Ishikawa (cell line): ENCODE results near the gene DENND1C.

Experiments used
- CEBPB ChIP-seq: IDR thresholded peaks from 2 replicates; pipeline ENCODE4 v1.6.1; 2012
- CREB1 ChIP-seq: IDR thresholded peaks from 2 replicates; pipeline ENCODE4 v1.6.1; 2012; ENCODE audit warnings: low read depth
- EGR1 ChIP-seq: IDR thresholded peaks from 2 replicates; pipeline ENCODE4 v1.6.1; 2012
- EP300 ChIP-seq: IDR thresholded peaks from 2 replicates; pipeline ENCODE4 v1.6.1; 2012; ENCODE audit warnings: borderline replicate concordance
- FOXM1 ChIP-seq: IDR thresholded peaks from 2 replicates; pipeline ENCODE4 v1.6.1; 2012; ENCODE audit warnings: low read depth, borderline replicate concordance
- NFIC ChIP-seq: IDR thresholded peaks from 2 replicates; pipeline ENCODE4 v1.6.1; 2012
- RAD21 ChIP-seq: IDR thresholded peaks from 2 replicates; pipeline ENCODE4 v1.6.1; 2012; ENCODE audit warnings: low read depth
- TAF1 ChIP-seq: IDR thresholded peaks from 2 replicates; pipeline ENCODE4 v1.6.1; 2012; ENCODE audit warnings: low read depth, mild to moderate bottlenecking
- TCF12 ChIP-seq: IDR thresholded peaks from 2 replicates; pipeline ENCODE4 v1.6.1; 2012; ENCODE audit warnings: low read depth
- TEAD4 ChIP-seq: IDR thresholded peaks from 2 replicates; pipeline ENCODE4 v1.6.1; 2012
- YY1 ChIP-seq: IDR thresholded peaks from 2 replicates; pipeline ENCODE4 v1.6.1; 2012; ENCODE audit warnings: low read depth
- ZBTB7A ChIP-seq: IDR thresholded peaks from 2 replicates; pipeline ENCODE4 v1.6.1; 2012; ENCODE audit warnings: low read depth
- TF ChIP-seq, protein P1 (sequence below): IDR thresholded peaks from 2 replicates; pipeline ENCODE4 v1.6.1; 2012
- TF ChIP-seq, protein P2 (sequence below): IDR thresholded peaks from 2 replicates; pipeline ENCODE4 v1.6.1; 2012; ENCODE audit warnings: low read depth, mild to moderate bottlenecking
- TF ChIP-seq, protein P3 (sequence below): IDR thresholded peaks from 2 replicates; pipeline ENCODE4 v1.6.1; 2012

DENND1C gene

DNA sequence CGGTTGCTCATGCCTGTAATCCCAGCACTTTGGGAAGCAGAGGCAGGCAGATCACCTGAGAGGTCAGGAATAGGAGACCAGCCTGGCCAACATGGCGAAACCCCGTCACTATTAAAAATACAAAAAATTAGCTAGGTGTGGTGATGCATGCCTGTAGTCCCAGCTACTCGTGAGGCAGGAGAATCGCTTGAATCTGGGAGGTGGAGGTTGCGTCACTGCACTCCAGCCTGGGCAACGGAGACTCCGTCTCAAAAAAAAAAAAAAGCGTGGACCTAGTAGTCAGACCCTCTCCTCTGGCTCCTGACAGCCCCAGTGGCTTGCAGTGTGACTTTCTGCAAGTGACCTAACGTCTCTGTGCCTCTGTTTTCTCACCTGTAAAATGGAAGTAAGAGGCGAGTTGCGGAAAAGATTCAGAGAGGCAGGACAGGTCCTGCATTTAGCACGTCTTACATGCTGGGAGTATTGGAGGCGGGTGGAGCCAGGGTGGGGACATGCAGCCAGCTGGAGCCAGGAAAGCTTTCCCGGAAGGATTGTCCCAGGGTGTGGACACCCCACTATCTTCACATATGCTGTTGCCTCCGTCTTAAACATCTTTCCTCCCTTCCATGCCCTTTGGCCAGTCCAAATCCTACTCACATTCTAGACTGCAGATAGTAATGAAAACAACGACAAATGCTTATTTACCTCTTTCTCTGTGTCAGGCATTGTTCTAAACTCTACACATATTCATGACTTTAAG lies 17.6 kb upstream of the DENND1C start:
- TF ChIP-seq CEBPB (no peak), EP300 (no peak), CREB1 (no peak), TCF12 (no peak), FOXM1 (no peak), ZBTB7A (no peak), TAF1 (no peak), YY1 (no peak), EGR1 (no peak), NFIC (no peak), RAD21 (no peak), TEAD4 (no peak)
- TF ChIP-seq, protein P1, sequence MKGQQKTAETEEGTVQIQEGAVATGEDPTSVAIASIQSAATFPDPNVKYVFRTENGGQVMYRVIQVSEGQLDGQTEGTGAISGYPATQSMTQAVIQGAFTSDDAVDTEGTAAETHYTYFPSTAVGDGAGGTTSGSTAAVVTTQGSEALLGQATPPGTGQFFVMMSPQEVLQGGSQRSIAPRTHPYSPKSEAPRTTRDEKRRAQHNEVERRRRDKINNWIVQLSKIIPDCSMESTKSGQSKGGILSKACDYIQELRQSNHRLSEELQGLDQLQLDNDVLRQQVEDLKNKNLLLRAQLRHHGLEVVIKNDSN: no peak
- TF ChIP-seq, protein P2, sequence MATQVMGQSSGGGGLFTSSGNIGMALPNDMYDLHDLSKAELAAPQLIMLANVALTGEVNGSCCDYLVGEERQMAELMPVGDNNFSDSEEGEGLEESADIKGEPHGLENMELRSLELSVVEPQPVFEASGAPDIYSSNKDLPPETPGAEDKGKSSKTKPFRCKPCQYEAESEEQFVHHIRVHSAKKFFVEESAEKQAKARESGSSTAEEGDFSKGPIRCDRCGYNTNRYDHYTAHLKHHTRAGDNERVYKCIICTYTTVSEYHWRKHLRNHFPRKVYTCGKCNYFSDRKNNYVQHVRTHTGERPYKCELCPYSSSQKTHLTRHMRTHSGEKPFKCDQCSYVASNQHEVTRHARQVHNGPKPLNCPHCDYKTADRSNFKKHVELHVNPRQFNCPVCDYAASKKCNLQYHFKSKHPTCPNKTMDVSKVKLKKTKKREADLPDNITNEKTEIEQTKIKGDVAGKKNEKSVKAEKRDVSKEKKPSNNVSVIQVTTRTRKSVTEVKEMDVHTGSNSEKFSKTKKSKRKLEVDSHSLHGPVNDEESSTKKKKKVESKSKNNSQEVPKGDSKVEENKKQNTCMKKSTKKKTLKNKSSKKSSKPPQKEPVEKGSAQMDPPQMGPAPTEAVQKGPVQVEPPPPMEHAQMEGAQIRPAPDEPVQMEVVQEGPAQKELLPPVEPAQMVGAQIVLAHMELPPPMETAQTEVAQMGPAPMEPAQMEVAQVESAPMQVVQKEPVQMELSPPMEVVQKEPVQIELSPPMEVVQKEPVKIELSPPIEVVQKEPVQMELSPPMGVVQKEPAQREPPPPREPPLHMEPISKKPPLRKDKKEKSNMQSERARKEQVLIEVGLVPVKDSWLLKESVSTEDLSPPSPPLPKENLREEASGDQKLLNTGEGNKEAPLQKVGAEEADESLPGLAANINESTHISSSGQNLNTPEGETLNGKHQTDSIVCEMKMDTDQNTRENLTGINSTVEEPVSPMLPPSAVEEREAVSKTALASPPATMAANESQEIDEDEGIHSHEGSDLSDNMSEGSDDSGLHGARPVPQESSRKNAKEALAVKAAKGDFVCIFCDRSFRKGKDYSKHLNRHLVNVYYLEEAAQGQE: no peak
- TF ChIP-seq, protein P3, sequence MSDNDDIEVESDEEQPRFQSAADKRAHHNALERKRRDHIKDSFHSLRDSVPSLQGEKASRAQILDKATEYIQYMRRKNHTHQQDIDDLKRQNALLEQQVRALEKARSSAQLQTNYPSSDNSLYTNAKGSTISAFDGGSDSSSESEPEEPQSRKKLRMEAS: no peak

DNA sequence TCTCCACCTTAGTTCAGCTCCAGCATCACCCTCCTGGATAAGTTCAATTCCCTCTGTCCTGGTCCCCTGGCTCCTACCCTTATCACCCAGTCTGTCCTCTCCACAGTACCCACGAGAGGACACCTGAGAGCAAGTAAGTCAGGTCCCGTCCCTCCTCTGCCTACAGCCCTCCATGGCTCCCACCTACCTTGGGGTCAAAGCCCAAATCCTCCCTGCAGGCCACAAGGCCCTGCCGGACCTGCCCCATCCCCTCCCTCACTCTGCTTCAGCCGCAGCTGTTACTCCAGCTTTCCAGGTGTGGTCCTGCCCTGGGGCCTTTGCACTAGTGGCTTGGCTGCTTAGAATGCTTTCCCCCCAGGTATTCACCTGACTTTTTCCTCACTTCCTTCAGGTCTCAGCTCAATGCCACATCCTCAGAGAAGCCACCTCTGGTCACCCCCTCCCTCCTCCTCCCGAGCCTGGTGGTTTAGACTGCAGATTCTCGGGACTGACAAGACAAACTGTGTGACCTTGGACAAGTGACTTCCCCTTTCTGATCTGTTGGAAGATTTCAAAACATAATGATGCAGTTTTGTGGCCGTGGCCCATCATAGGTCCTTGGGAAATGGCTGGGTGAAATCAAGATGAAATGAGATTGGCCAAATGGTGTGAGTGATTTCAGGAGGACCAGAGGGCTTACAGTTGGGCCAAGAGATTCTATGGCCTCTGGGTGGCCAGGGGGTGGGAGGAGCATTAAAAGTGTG lies 16.9 kb upstream of the DENND1C start:
- TF ChIP-seq NFIC: no peak
- TF ChIP-seq CREB1: no peak
- TF ChIP-seq YY1: no peak
- no peak for TF ChIP-seq TAF1
- TF ChIP-seq EGR1: no peak

DNA sequence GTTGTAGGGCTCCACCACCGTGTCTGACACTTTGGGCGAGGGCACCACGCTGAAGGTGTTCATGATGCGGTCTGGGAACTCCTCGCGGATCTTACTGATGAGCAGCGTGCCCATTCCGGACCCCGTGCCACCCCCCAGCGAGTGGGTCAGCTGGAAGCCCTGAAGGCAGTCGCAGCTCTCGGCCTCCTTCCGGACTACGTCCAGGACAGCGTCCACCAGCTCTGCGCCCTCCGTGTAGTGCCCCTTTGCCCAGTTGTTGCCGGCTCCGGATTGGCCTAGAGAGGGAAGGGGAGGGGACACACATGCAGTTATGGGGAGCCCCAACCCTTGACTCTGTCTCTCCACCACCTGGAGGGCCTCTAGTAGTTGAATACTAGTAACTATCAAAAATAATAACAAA lies 14.4 kb upstream of the DENND1C start:
- TF ChIP-seq CREB1 (no peak), EP300 (no peak), CEBPB (no peak), NFIC (no peak)
- TF ChIP-seq, protein P1: no peak

DNA sequence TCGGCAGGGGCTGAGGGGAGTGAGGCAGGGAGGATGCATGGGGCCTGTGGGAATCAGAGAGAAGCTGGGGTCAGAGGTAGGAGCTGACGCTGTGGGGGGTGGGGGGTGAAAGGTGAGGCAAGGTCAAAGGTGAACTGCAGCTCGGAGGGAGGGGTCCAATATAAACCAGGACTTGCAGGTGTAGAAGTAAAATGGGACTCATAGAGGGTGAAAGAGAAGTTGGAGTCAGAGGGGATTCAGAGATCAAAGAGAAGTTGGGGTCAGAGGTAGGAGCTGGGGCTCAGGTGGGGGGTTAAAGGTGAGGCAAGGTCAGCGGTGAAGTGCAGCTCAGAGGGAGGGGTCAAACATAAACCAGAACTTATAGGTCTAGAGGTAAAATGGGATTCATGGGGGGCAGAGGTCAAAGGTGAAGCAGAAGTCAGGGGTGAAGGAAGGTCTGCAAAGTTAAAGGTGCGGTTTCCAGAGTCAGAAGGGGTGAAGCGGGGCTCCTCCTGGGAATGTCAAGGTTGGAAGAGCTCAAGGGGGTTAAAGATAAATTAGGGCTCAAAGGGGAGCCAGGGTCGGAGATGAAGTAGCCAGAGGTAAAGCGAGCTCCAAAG lies 12.9 kb upstream of the DENND1C start:
- no peak for TF ChIP-seq TAF1

DNA sequence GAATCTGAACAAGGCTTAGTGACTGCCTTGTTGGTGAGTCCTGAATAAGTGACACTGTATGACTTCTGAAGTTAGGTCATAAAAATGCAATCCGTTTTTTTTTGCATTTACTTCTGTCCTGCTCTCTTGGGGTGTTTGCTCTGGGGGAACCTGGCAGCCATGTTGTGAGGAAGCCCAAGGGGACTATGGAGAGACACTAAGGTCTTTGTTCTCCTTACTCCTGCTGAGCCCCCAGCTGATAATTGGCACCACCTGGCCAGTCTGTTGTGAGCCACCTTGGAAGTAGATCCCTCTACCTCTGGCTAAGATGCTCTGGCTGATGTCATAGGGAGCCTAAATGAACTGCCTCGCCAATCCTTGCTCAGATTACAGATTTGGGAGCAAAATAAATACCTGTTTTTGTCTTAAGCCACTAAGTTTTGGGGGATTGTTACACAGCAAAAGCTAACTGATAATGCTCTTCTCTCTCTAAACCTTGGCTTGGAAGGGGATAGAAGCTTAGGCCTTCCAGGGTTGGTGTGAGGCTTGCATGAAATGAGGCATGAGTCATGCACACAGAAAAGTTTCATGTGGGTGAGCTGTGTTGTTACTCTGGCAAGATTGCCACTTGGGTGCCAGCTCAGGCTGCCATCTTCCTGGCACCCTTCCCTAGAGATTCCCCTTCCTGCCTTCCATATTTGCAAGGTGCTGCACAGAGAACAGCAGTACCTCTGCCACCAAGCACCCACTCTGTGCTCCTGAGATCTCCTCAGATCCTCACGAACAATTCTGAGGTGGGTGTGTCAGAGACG lies 10.4 kb upstream of the DENND1C start:
- TF ChIP-seq CREB1 (no peak), TCF12 (no peak), EGR1 (no peak), EP300 (no peak), RAD21 (no peak), TEAD4 (no peak), TAF1 (no peak), YY1 (no peak), ZBTB7A (no peak), FOXM1 (no peak), NFIC (no peak), CEBPB (no peak)
- TF ChIP-seq, protein P1: no peak
- TF ChIP-seq, protein P3: no peak
- TF ChIP-seq, protein P2: no peak
